ENCODE data around the gene ZNF641.

DNA sequence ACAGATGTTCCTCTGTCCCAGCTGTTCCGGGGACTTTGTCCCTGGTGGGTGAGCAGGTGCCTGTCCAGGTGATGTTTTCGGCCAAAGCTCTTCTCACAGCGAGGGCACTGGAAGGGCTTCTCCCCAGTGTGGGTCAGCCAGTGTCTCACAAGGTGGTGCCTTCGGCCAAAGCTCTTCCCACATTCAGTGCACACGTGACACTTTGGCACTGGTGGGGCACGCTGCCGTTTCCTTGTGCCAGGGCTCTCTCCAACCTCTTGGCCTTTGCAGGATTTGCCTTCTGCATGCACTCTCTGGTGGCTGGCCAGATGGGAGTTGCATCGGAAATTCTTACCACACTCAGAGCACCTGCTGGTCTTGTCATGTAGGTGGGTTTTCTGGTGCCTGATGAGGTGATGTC is 7.7 kb downstream of the ZNF641 start:
- TF ChIP-seq CTCF (IDR thresholded peaks at IDR 0.05), result no peak
- TF ChIP-seq POLR2AphosphoS5 (IDR thresholded peaks at IDR 0.05), result no peak
- no peak for TF ChIP-seq POLR2A (IDR thresholded peaks at IDR 0.05)
